Measurements from ENCODE around the gene NMNAT3.

DNA sequence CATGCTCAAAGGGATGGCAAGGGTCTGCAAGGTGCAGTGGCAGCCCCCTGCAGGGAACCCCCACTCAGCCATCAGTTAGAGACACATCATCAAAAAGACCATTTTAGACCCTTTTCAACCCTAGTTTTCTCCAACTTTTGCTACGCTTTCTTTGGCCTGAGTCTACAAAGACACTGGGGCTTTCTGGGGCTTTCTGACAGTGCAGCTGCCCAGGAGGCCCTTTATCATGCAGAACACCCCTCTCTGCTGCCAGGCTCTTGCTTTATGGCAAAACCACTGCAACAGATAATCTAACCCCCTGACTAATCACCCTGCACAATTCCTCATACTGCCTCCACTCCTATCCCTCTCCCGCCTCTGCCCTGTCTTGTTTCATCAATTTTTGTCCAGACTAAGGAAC lies 2.4 kb downstream of the NMNAT3 start:
- TF ChIP-seq, protein P1, sequence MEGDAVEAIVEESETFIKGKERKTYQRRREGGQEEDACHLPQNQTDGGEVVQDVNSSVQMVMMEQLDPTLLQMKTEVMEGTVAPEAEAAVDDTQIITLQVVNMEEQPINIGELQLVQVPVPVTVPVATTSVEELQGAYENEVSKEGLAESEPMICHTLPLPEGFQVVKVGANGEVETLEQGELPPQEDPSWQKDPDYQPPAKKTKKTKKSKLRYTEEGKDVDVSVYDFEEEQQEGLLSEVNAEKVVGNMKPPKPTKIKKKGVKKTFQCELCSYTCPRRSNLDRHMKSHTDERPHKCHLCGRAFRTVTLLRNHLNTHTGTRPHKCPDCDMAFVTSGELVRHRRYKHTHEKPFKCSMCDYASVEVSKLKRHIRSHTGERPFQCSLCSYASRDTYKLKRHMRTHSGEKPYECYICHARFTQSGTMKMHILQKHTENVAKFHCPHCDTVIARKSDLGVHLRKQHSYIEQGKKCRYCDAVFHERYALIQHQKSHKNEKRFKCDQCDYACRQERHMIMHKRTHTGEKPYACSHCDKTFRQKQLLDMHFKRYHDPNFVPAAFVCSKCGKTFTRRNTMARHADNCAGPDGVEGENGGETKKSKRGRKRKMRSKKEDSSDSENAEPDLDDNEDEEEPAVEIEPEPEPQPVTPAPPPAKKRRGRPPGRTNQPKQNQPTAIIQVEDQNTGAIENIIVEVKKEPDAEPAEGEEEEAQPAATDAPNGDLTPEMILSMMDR (IDR thresholded peaks at IDR 0.05) = no peak
- TF ChIP-seq POLR2A (IDR thresholded peaks at IDR 0.05) = no peak
- TF ChIP-seq EP300 (IDR thresholded peaks at IDR 0.05) = no peak

All from stomach (tissue), 4 donors.